HG02759 (cell line): Measurements from ENCODE around the gene ACTR6.
A peak's percentile ranks its signal among the peaks of the same experiment; 100 is the strongest.

ENCODE experiments used
- ATAC-seq: cut with Tn5 transposase; IDR thresholded peaks from one replicate; pipeline ENCODE4 v1.9.1; 2021; ENCODE audit warnings: mild to moderate bottlenecking, moderate library complexity; ENCODE audit not compliant: unreplicated experiment

Gene ACTR6

GRCh38 chr12:100265732-100266584 is 65.3 kb downstream of the ACTR6 start:
- peak; percentile 7 for ATAC-seq

GRCh38 chr12:100266585-100266834 is 65.9 kb downstream of the ACTR6 start:
- peak; percentile 88 for ATAC-seq

- peak; percentile 93 for ATAC-seq
Measured at GRCh38 chr12:100266835-100267602, 66.4 kb downstream of the ACTR6 start, which contains the start of the genes DEPDC4 and SCYL2. Gene DEPDC4, minus strand, starts transcription at chr12:100267079. Its CDS starts 3 bp downstream, at chr12:100267076. Gene SCYL2, plus strand, starts transcription at chr12:100267177. Its CDS starts 15,794 bp downstream, at chr12:100282971.

GRCh38 chr12:100267603-100268281 is 67.1 kb downstream of the ACTR6 start:
- ATAC-seq, result peak; percentile 12

- ATAC-seq, result no peak
Measured at GRCh38 chr12:100268835-100269564, 68.4 kb downstream of the ACTR6 start.

GRCh38 chr12:100273782-100274181 is 73.2 kb downstream of the ACTR6 start:
- no peak for ATAC-seq
